ENCODE measurements around the gene C6orf141.

DNA sequence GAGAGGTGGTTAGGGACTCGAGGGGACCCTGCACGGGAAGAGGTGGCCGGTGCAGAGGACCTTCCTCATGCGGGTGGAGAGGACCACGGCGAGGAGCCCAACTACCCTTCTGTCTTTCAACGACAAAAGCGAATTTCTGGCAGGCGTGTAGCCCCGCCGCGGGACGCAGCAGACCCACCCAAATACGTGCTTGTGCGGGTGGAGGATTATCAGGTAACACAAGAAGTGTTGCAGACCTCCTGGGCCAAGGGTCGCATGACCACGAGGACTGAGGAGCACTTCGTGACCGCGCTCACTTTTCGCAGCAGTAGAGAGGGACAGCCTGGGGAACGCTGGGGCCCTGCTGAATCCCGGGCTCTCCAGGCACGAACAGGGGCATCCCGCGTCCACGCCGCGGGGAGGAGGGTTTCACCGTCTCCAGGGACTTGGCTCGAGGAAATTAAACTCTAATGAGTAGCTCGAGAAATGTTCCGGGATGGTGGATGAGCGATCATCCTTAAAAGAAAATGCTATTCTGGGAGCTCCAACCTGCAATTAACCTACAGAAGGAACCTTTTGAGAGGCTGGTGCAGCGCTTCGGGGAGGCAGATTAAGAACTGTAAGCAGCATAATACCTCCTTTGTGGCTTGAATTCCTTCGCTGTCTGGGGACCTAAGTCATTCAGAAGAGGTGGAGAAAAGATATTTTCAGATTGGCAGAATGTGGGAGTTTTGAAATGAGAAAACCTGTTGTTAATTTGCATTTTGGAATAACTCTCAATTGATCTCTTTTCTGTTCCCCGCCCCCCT, 804 bp downstream of the C6orf141 start:
- TF ChIP-seq, protein P1, sequence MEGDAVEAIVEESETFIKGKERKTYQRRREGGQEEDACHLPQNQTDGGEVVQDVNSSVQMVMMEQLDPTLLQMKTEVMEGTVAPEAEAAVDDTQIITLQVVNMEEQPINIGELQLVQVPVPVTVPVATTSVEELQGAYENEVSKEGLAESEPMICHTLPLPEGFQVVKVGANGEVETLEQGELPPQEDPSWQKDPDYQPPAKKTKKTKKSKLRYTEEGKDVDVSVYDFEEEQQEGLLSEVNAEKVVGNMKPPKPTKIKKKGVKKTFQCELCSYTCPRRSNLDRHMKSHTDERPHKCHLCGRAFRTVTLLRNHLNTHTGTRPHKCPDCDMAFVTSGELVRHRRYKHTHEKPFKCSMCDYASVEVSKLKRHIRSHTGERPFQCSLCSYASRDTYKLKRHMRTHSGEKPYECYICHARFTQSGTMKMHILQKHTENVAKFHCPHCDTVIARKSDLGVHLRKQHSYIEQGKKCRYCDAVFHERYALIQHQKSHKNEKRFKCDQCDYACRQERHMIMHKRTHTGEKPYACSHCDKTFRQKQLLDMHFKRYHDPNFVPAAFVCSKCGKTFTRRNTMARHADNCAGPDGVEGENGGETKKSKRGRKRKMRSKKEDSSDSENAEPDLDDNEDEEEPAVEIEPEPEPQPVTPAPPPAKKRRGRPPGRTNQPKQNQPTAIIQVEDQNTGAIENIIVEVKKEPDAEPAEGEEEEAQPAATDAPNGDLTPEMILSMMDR (IDR thresholded peaks at IDR 0.05; ENCODE audit: insufficient read depth, low read length, poor library complexity, severe bottlenecking), result no peak
- no peak for TF ChIP-seq EZH2phosphoT487 (conservative IDR thresholded peaks at IDR 0.05; ENCODE audit: low read length)
